Spinal cord (tissue), 10 donors: ENCODE results near the gene PMPCA. TPM values are rescaled to one million over a fixed set of nuclear protein-coding genes. Genes with fewer than 3 reads are reported as not detected.

ENCODE experiments used
- DNase-seq, 6 donors: peaks; one replicate each; pipeline versions ENCODE4 v3.0.0 to v3.0.0-alpha.2; 2013 to 2015; ENCODE audit warnings: low spot score in 6 of 6, low read depth in 4 of 6
- H3K27ac ChIP-seq: one replicate; pipeline ENCODE4 v1.5.1; 2013; ENCODE audit warnings: low read depth, low read length, control low read depth
- H3K27me3 ChIP-seq: one replicate; pipeline ENCODE4 v1.6.1; 2013; ENCODE audit warnings: low read length; ENCODE audit not compliant: control insufficient read depth, insufficient read depth
- H3K36me3 ChIP-seq: one replicate; pipeline ENCODE4 v1.6.1; 2013; ENCODE audit warnings: low read length; ENCODE audit not compliant: control insufficient read depth, insufficient read depth
- H3K4me1 ChIP-seq: one replicate; pipeline ENCODE4 v1.6.1; 2013; ENCODE audit warnings: low read length; ENCODE audit not compliant: control insufficient read depth, insufficient read depth
- H3K4me3 ChIP-seq: one replicate; pipeline ENCODE4 v1.5.1; 2013; ENCODE audit warnings: low read depth, low read length, control low read depth
- H3K9me3 ChIP-seq: one replicate; pipeline ENCODE4 v1.6.1; 2013; ENCODE audit warnings: low read length; ENCODE audit not compliant: control insufficient read depth, insufficient read depth
- WGBS: methylation state at CpG from one replicate; pipeline ENCODE4 v1.1.5; 2013; ENCODE audit warnings: missing lambda C conversion rate; ENCODE audit not compliant: insufficient coverage; 5-methylcytosine and 5-hydroxymethylcytosine counted together
- polyA plus RNA-seq, 2 donors: library from polyadenylated mRNA; unstranded; fragments of 120-200 nt; gene quantifications; one replicate each; pipeline ENCODE4 v1.2.1, GENCODE V29; 2013; ENCODE audit not compliant: insufficient read length in 2 of 2
- total RNA-seq, 2 donors: library from RNA; depleted of rRNA in 1 of 2; stranded (reverse); fragments of 120-200 nt in 1 of 2; fragments of >200 nt in 1 of 2; gene quantifications; one replicate each; pipeline versions ENCODE4 v1.2.3 to v1.2.4, GENCODE V29; 2013 to 2014
- donor health status: healthy.

PMPCA gene
- total and polyA plus RNA-seq, 4 donors = 22.8 to 57.4 (median 44.6) TPM

- no peaks in the 10 kb centered on the region for H3K9me3 ChIP-seq
- H3K4me1 ChIP-seq = peaks cover 23% of the 10 kb centered on the region
- peak within 1 kb of the TSS; percentile 25 for H3K27ac ChIP-seq
- H3K4me3 ChIP-seq = peak within 1 kb of the TSS; percentile 9
- 54% methylated on average over 27 of the region's 27 CpGs for WGBS
- H3K27me3 ChIP-seq = no peaks in the 10 kb centered on the region
- H3K36me3 ChIP-seq = peaks cover 77% of the 10 kb centered on the region
- DNase-seq = peak in 1 of 6 donors; percentile 37
Observed at GRCh38 chr9:136373300-136374182, 36.9 kb upstream of the PMPCA start, which contains the start of gene CARD9. TSS of gene CARD9 (minus strand) at chr9:136373669. CDS start at chr9:136372078, 1,591 bp downstream.

- H3K4me3 ChIP-seq = no peak overlapping the region
- no peaks in the 10 kb centered on the region for H3K9me3 ChIP-seq
- no peak for DNase-seq
- H3K4me1 ChIP-seq = peaks cover 23% of the 10 kb centered on the region
- no peaks in the 10 kb centered on the region for H3K27me3 ChIP-seq
- 83% methylated on average over 14 of the region's 14 CpGs for WGBS
- no peak overlapping the region for H3K27ac ChIP-seq
- H3K36me3 ChIP-seq = peaks cover 83% of the 10 kb centered on the region
Observed at GRCh38 chr9:136374183-136374575, 36.3 kb upstream of the PMPCA start.

GRCh38 chr9:136375096-136375495, 35.4 kb upstream of the PMPCA start:
- DNase-seq = no peak
- H3K27me3 ChIP-seq = no peaks in the 10 kb centered on the region
- 85% methylated on average over 12 of the region's 12 CpGs for WGBS
- no peaks in the 10 kb centered on the region for H3K9me3 ChIP-seq
- H3K4me3 ChIP-seq = no peak overlapping the region
- H3K36me3 ChIP-seq = peaks cover 85% of the 10 kb centered on the region
- H3K4me1 ChIP-seq = peaks cover 23% of the 10 kb centered on the region
- no peak overlapping the region for H3K27ac ChIP-seq

GRCh38 chr9:136376457-136376856, 34.0 kb upstream of the PMPCA start:
- H3K4me1 ChIP-seq = peaks cover 23% of the 10 kb centered on the region
- no peak overlapping the region for H3K27ac ChIP-seq
- no peaks in the 10 kb centered on the region for H3K9me3 ChIP-seq
- H3K36me3 ChIP-seq = peaks cover 88% of the 10 kb centered on the region
- no peaks in the 10 kb centered on the region for H3K27me3 ChIP-seq
- no peak overlapping the region for H3K4me3 ChIP-seq
- whole genome bisulfite sequencing = 86% methylated on average over 7 of the region's 8 CpGs
- no peak for DNase-seq

GRCh38 chr9:136377341-136378169, 32.9 kb upstream of the PMPCA start:
- no peak for DNase-seq
- Histone ChIP-seq H3K9me3 (no peaks in the 10 kb centered on the region), H3K27me3 (no peaks in the 10 kb centered on the region), H3K27ac (no peak overlapping the region), H3K4me1 (peaks cover 16% of the 10 kb centered on the region), H3K36me3 (peaks cover 94% of the 10 kb centered on the region), H3K4me3 (no peak overlapping the region)
- WGBS = 96% methylated on average over 32 of the region's 32 CpGs

GRCh38 chr9:136378170-136379002, 32.1 kb upstream of the PMPCA start:
- H3K4me3 ChIP-seq = no peak overlapping the region
- 83% methylated on average over 28 of the region's 28 CpGs for WGBS
- peaks cover 8% of the 10 kb centered on the region for H3K4me1 ChIP-seq
- H3K36me3 ChIP-seq = peaks cover 100% of the 10 kb centered on the region
- H3K27me3 ChIP-seq = no peaks in the 10 kb centered on the region
- no peak overlapping the region for H3K27ac ChIP-seq
- DNase-seq = no peak
- H3K9me3 ChIP-seq = no peaks in the 10 kb centered on the region

- H3K27ac ChIP-seq = no peak overlapping the region
- WGBS = 90% methylated on average over 18 of the region's 18 CpGs
- no peak for DNase-seq
- H3K9me3 ChIP-seq = no peaks in the 10 kb centered on the region
- peaks cover 100% of the 10 kb centered on the region for H3K36me3 ChIP-seq
- H3K27me3 ChIP-seq = no peaks in the 10 kb centered on the region
- no peak overlapping the region for H3K4me3 ChIP-seq
- H3K4me1 ChIP-seq = peaks cover 2% of the 10 kb centered on the region
Observed at GRCh38 chr9:136379003-136379287, 31.5 kb upstream of the PMPCA start.

- DNase-seq = no peak
- H3K27ac ChIP-seq = no peak overlapping the region
- WGBS = 91% methylated on average over 11 of the region's 11 CpGs
- H3K27me3 ChIP-seq = no peaks in the 10 kb centered on the region
- H3K36me3 ChIP-seq = peaks cover 100% of the 10 kb centered on the region
- H3K9me3 ChIP-seq = no peaks in the 10 kb centered on the region
- peaks cover 2% of the 10 kb centered on the region for H3K4me1 ChIP-seq
- H3K4me3 ChIP-seq = no peak overlapping the region
Observed at GRCh38 chr9:136379401-136379800, 31.1 kb upstream of the PMPCA start.

GRCh38 chr9:136379891-136380290, 30.6 kb upstream of the PMPCA start:
- Histone ChIP-seq H3K36me3 (peaks cover 97% of the 10 kb centered on the region), H3K4me1 (peaks cover 2% of the 10 kb centered on the region), H3K9me3 (no peaks in the 10 kb centered on the region), H3K4me3 (no peak overlapping the region), H3K27me3 (no peaks in the 10 kb centered on the region), H3K27ac (no peak overlapping the region)
- 94% methylated on average over 10 of the region's 11 CpGs for WGBS
- DNase-seq = no peak
